Superior temporal gyrus (tissue), 1 donor: ENCODE data around the gene ANKRD62.
"Not testable (repeated sequence)": the region's sequence is repeated elsewhere in the genome, so short reads cannot be mapped to it uniquely, and the experiment has no call there.

Experiments
- DNase-seq: peaks from one replicate; pipeline ENCODE4 v3.0.0-alpha.2; 2016; ENCODE audit errors: extremely low spot score

ANKRD62 gene

DNA sequence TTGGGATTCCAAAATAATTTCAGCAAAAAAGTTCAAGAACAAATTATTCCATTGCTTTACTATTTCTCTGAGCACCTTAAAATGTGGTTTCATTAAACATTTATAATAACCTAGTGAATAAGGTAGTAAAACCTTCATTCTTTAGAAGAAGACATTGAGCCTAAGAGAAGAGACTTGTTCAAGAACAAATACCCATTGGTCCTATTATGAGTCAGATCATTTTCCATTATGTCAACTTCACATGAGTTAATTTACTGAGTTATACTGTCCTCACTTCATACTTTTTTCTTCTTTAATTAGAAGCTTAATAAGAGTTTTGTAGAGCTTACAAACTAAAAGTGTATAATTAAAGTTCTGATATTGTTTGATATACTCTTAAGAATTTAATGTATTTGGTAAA, 5.5 kb downstream of the ANKRD62 start:
- DNase-seq: no peak

DNA sequence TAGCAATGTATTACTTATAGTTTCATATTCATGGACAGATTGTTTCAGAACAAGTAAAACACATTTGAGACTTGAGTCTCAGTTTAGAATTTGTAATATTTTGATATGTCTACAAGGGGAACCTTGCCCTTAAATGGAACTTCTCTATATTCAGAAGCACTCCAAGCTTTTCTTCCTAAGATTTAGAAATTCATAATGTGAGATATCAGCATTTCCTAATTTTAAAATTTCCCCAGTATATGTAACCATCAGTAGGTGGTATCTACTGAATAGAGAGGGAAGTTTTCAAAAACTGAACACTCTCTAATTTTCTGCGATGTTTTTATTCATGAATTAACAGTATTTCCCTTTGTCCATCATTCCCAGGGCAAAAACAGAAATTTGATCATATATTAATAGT, 7.6 kb downstream of the ANKRD62 start:
- DNase-seq: no peak

DNA sequence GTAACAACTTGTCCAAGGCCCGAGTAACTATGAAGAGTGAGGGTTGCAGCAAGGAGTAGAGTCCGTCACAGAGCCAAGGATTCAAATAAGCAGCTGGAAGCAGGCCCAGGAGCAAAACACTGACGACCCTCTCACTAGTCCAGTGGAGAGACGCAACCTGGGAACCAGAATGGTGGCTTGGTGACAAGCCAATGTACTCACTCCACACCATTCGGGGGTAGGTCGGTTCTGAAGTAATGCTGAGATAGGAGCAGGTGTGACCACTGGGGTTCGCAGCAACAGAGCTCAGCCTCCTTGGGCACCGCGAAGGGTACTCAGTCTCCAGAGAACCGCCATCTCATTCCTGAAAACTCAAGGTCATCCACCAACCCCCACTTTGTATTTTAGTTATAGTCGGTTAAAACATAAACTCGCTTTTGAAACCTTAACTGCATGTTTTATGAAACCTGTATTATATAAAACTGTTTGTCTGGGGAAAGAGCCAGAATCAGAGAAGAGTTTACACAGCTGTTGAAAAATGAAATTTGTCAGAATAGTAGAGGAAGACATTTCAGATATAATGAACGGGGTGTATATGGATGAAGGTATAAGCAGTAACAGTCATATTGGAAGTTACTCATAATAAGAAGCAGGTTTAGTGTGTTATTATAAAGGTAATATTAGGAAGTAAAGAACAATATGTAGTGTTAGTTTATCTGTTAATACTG, 8.6 kb downstream of the ANKRD62 start:
- no peak for DNase-seq

DNA sequence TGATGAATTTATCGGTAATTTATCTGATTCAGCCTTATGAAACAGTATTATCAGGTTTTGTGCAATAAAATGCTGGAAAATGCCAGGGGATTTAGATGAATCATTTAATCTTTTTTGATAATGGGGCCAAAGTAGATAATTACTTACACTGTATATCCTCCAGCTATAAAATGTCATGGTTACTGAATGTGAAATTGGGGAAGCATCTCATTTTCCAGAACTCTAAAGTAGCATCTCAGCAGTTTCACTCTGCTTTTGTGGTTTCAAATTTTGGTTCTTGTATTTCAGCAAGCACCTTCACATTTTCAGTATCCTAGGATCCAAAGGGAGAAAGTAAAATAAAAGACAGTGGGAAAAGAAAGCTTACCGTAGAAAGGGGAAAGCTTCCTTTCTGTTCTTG, 12.8 kb downstream of the ANKRD62 start:
- DNase-seq: no peak

DNA sequence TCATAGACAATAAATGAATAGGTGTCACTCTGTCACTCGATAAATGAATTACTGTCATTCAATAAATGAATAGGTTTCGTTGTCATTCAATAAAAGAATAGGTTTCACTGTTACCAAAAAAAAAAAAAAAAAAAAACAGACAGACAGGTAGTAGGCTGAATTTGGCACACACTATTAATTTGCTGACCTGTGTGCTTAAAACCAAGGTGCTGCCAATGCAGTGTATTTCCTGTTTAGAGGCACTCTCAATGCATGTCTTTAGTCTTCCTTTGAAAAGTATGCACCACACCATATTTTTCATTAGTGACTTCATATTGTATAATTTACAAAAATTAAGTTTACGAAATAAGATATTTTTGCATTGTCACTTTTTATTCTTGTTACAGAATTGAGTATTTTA, 16.2 kb downstream of the ANKRD62 start:
- DNase-seq: no peak

DNA sequence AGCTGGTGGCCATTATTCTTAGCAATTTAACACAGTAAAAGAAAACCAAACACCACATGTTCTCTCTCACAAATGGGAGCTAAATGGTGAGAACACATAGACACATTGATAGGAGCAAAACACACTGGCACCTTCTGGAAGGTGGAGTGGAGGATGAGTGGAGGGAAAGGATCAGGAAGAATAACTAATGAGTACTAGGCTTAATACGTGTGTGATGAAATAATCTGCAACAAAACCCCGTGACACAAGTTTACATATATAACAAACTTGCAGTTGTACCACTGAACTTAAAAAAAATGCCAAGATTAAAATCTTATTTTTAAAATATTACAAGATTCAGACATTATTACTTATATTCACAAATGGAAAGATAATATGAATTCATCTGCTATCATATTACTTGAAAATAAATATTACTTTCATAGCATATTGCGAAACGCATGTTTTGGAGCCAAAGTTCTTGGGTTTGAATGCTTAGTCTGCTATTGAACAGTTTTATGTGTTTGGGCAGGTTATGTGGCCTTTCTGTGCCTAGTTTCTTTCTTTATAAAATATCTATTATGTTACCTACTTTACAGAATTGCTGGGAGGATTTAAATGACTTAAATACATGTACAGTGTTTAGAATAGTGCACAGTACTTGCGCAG, 20.5 kb downstream of the ANKRD62 start:
- no peak for DNase-seq

DNA sequence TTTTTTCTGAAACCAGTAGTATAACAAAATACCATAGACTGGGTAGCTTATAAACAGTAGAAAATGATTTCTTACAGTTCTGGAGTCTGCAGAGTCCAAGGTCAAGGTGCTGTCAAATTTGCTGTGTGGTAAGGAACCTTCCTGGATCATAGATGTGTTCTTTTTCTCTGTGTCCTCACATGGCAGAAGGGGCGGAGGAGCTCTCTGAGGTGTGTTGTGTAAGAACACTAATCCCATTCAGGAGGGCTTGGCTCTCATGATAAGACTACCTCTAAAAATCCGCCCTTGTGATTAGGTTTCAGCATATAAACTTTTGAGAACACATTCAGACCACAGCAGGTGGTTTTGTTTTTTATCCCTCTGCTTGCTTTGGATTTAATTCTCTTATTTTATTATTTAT, 25.7 kb downstream of the ANKRD62 start:
- DNase-seq: no peak

DNA sequence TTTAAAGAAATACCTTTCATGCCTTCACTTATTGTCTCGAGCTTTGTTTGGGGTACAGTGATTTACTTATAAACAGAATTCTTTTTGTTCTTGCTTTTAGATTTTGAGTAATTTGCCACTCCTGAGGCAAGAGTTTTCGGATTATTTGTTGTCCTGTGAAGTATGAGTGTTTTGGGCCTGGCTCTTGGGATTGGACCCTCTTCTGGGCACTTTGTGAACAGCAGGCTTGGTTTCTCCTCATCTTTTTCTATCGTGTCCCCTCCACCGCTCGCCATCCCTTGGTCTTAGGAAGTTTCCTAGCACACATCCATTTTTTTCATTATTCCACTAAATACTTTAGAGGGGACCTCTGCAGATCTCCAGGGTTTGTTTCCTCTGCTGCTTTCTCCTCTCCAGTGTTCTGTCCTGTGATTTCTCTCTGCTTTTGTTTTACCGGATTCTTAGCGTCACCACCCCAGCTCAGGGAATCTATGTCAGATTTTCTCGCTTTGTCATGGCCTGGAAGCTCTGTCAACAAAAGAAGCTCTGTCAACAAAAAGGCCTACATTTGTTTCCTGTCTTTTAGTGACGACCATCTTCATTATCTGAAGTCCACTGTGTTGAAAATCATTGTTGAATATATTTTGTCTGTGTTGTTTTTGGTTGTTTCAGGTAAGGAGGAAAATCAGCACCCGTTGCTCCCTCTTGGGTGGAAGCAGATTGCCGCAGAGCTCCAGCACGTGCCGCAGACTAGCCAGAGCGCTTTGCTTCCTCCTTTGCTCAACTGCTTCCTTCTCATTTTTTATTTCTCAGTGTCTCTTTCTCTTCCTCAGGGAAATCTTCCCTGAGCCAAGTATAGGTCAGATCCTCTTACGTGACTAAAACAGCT, 27.8 kb downstream of the ANKRD62 start:
- DNase-seq: no peak

DNA sequence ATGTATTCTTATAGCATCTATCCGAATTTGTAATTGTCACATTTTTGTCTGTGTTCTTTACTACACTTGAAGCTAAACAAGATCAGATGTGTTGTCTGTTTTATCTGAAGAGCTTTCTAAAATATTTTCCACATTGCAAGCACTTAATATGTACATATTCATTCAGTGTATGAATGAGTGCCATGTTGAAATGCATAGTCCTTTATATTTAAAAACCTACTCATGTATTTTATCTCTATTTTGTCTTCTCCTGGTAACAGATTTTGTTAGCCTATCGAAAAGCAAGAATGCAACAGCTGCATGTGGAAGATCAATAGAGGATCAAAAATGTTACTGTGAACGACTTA, 28.4 kb downstream of the ANKRD62 start:
- not testable (repeated sequence) for DNase-seq

DNA sequence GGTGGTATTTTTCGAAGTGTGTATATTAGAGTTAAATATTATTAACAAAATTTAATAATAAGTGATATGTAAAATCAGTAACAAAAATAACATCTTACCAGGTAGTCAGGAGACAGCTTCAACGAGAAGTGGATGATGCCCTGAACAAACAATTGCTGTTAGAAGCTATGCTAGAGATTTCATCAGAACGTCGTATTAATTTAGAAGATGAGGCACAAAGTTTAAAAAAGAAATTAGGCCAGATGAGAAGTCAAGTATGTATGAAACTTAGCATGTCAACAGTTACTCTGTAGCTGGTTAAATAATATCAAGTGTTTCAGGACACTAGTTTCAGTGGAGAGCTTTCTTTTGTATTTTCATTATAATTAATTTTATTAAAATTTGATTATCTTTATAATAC, 34.0 kb downstream of the ANKRD62 start:
- not testable (repeated sequence) for DNase-seq

DNA sequence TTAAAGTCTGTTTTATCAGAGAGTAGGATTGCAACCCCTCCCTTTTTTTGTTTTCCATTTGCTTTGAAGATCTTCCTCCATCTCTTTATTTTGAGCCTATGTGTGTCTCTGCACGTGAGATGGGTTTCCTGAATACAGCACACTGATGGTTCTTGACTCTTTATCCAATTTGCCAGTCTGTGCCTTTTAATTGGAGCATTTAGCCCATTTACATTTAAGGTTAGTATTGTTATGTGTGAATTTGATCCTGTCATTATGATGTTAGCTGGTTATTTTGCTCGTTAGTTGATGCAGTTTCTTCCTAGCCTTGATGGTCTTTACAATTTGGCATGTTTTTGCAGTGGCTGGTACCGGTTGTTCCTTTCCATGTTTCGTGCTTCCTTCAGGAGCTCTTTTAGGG, 45.2 kb downstream of the ANKRD62 start:
- not testable (repeated sequence) for DNase-seq

DNA sequence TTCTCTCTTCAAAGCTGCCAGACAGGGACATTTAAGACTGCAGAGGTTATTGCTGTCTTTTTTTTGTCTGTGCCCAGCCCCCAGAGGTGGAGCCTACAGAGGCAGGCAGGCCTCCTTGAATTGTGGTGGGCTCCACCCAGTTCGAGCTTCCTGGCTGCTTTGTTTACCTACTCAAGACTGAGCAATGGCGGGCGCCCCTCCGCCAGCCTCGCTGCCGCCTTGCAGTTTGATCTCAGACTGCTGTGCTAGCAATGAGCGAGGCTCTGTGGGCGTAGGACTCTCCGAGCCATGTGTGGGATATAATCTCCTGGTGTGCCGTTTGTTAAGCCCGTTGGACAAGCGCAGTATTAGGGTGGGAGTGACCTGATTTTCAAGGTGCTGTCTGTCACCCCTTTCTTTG, 47.2 kb downstream of the ANKRD62 start:
- DNase-seq: not testable (repeated sequence)

DNA sequence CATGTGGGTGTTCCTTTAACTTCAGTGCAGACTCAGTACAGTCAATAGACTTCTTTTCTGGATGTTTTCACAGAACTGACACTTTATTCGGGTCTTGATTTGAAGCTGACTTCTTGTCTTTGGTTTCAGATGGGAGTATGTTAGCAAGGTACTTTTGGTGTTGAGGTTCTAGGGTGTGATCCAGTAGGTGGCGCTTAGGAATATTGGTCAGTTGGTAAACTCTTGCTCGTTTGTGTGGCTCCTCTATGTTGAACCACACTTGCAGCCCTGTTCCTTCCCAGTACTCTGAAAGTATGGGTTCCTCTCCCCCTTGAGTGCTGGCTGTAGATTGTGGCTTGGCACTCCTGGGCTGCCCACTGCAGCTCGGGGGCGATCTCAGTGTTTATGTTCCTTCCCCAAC, 48.1 kb downstream of the ANKRD62 start:
- not testable (repeated sequence) for DNase-seq

DNA sequence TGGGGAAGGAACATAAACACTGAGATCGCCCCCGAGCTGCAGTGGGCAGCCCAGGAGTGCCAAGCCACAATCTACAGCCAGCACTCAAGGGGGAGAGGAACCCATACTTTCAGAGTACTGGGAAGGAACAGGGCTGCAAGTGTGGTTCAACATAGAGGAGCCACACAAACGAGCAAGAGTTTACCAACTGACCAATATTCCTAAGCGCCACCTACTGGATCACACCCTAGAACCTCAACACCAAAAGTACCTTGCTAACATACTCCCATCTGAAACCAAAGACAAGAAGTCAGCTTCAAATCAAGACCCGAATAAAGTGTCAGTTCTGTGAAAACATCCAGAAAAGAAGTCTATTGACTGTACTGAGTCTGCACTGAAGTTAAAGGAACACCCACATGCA, 55.8 kb downstream of the ANKRD62 start:
- not testable (repeated sequence) for DNase-seq

DNA sequence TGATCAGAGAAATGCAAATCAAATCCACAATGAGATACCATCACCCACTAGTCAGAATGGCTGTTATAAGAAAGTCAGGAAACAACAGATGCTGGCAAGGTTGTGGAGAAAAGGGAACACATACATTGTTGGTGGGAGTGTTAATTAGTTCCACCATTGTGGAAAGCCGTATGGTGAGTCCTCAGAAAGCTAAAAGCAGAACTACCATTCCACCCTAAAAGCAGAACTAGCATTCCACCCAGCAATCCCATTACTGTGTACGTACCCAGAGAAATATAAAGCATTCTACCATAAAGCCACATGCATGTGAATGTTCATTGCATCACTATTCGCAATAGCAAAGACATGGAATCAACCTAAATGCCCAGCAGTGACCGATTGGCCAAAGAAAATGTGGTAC, 60.7 kb downstream of the ANKRD62 start:
- DNase-seq: no peak

DNA sequence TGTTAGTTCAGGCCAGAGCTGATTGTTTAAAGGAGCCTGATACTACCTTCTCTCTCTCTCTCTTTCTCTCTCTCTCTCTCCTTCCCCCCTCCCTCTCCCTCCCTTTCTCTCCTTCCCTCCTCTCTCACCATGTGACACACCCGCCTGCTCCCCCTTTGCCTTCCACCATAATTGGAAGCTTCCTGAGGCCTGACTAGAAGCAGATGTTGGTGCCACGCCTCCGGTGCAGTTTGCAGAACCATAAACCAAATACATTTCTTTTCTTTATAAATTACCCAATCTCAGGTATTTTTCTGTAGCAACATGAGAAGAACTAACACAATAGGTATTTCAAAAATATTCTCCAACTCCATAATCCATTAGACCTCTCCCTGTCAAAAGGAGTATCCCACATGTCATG, 62.4 kb downstream of the ANKRD62 start:
- DNase-seq: no peak

DNA sequence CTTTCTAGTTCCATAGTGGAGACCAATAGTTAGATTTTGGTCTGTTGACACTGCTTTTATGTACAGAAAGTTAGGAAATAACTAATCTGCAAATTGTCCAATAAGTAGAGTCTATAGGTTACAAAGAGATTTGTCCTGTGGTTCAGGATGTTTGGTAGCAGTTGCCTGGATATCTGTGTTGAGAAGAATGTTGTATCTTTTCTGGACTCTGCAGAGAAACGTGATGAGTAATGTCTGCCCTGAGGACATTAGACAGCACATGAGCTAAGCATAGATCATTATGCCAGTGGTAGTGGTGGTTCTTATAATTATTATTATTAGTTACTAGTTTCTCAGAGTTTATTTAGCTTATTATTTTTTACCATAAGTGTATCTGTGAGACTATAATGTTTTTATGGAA, 65.8 kb downstream of the ANKRD62 start:
- no peak for DNase-seq

DNA sequence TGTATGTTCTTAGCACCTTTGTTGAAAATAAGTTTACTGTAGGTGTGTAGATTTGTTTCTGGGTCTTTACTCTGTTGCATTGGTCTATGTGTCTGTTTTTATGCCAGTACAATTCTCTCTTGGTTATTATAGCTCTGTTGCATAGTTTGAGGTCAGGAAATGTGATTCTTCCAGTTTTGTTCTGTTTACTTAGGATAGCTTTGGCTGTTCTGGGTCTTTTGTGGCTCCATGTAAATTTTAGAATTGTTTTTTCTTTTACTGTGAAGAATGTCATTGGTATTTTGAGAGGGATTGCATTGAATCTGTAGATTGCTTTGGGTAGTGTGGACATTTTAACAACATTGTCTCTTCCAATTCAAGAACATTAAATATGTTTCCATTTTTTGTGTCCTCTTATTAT, 69.1 kb downstream of the ANKRD62 start:
- no peak for DNase-seq

DNA sequence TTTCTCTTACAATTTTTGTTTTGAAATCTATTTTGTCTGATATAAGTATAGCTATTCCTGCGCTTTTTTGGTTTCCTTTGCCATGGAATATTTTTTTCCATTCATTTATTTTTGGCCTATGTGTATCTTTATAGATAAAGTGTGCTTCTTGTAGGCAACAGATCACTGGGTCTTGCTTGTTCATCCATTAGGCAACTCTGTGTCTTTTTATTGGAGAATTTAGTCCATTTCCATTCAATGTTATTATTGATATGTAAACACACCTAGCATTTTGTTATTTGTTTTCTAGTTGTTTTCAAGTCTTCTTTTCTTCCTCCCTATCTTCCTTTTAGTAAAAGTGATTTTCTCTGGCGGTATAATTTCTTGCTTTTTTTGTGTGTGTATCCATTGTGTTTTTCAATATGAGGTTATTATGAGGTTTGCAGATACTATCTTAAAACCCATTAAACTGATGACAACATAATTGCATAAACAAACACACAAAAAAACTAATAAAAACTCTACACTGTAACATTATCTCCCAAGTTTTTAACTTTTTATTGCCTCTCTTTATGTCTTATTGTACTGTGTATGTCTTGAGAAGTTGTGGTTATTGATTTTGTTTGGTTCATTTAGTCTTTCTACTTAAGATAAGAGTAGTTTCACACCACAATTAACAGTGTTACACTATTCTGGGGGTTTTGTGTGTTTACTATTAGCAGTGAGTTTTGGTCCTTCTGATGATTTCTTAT, 71.6 kb downstream of the ANKRD62 start:
- DNase-seq: no peak
